MM.1S (cell line): ENCODE measurements around the gene CHRNE.

ENCODE experiments used
- CTCF ChIP-seq: fragments of 300-600 bp; sonication (generic); IDR thresholded peaks from 2 replicates; pipeline ENCODE4 v1.5.1; 2016; ENCODE audit warnings: antibody characterized with exemption, low read length, mixed read lengths
- EZH2 ChIP-seq: fragments of 300-600 bp; sonication (generic); optimal IDR thresholded peaks from 2 replicates; pipeline ENCODE3; 2017; ENCODE audit warnings: low read depth, mild to moderate bottlenecking, antibody characterized with exemption, low read length, mixed read lengths
- EZH2phosphoT487 ChIP-seq: fragments of 300-600 bp; sonication (generic); IDR thresholded peaks from 2 replicates; pipeline ENCODE4 v1.6.1; 2018; ENCODE audit warnings: antibody characterized with exemption, low read length

DNA sequence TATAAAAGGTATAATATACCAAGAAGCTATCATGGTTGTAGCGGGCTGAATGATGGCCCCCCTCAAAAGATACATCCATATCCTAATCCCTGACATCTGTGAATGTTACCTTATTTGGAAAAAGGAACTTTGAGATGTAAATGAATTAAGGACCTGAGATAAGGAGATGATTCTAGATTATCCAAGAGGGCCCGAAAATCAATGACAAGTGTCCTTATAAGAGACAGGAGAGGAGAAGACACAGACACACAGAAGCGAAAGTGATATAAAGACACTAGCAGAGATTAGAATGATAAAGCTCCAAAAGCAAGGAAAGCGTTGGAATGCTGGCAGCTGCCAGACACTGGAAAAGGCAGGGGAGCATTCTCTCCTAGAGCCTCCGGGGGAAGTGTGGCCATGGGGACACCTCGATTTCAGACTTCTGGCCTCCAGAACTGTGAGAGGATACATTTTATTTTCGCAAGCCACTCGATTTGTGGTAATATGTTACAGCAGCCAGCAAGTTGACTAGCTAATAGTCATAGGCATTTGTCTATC is 16.7 kb upstream of the CHRNE start:
- TF ChIP-seq CTCF = no peak
- no peak for TF ChIP-seq EZH2
- TF ChIP-seq EZH2phosphoT487 = no peak
